ENCODE measurements around the gene CYLD.

DNA sequence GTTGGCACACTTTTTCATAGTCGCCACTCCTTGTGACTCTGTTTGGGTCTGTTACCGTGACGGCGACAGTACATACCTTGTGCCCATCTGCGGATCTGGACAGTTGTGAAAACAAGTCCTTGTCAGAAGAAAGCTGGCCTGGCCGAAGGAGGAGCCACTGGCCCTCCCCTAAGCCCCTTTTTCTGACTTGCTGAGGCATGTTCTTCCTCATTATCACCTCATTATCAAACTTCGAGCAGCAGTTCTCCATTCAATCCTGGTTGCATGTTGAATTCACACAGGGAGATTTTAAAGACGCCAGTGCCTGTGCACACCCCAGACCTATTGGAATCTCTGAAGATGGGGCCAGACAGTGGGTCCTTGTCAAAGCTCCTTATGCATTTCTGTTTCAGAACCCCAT is 61.1 kb downstream of the CYLD start:
- TF ChIP-seq, protein P1, sequence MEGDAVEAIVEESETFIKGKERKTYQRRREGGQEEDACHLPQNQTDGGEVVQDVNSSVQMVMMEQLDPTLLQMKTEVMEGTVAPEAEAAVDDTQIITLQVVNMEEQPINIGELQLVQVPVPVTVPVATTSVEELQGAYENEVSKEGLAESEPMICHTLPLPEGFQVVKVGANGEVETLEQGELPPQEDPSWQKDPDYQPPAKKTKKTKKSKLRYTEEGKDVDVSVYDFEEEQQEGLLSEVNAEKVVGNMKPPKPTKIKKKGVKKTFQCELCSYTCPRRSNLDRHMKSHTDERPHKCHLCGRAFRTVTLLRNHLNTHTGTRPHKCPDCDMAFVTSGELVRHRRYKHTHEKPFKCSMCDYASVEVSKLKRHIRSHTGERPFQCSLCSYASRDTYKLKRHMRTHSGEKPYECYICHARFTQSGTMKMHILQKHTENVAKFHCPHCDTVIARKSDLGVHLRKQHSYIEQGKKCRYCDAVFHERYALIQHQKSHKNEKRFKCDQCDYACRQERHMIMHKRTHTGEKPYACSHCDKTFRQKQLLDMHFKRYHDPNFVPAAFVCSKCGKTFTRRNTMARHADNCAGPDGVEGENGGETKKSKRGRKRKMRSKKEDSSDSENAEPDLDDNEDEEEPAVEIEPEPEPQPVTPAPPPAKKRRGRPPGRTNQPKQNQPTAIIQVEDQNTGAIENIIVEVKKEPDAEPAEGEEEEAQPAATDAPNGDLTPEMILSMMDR (IDR thresholded peaks at IDR 0.05) = no peak
- TF ChIP-seq POLR2AphosphoS5 (IDR thresholded peaks at IDR 0.05) = no peak

All from prostate gland (tissue), 2 donors.